ENCODE measurements around the gene SLC8A2. TPM values are rescaled to one million over a fixed set of nuclear protein-coding genes. Genes with fewer than 3 reads are reported as not detected.

Gene SLC8A2
- total RNA-seq, 3 donors from 2014 or later (not counting 1 experiment from before 2014, with no cell fraction given) = 0.20 TPM; not detected in 2

DNA sequence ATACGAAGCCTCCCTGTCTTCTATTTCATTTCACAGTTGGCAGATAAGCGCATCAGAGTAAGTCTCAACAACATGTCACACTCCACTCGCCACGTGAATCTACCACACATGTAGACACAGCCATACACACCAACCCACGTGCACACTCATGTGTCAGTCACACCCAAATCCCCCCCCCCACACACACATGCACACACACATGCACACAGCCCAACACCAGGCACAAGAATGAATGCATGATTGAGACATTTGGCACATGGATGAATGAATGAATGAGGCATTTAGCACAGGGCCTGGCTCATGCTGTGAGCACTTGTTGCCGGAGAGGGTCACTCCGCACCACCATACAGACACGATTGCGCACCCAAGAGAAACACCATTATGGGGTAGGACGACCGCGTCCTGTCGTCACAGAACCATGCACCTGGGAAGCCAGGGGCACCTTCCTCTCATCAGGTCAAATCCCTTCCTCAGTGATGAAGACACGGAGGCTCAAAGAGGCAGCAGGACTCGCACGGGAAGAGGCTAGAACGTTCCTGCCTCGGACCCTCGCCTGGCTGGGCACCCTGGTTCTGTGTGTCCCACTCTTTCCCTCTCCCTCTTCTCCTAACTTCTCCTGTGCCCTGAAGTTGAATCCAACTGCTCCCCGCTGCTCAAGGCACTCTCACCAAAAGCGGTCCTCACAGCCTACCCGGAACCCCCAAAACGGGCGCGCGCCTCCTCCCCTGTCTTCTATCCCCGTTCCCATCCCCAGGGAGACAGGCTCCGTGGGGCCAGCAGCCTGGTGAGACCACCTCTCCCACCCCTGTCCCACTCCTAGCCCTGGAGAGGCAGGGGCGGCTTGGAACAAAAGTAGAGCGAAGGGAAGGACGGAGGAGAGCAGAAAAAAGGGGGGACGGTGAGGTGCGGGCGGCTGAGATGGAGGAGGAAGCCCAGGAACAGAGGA is 53.7 kb downstream of the SLC8A2 start:
- no peaks in the 10 kb centered on the region for H3K9me3 ChIP-seq (ENCODE audit: control insufficient read depth, insufficient read depth, low read length)
- Mint-ChIP-seq H3K4me1 (peaks cover 9 to 57% of the 10 kb centered on the region in 2 donors), H3K9me3 (peaks cover 0 to 3% of the 10 kb centered on the region in 2 donors), H3K27ac (no peak overlapping the region), H3K4me3 (peak overlapping the region; percentile 64), H3K36me3 (no peaks in the 10 kb centered on the region), H3K27me3 (ENCODE audit: low read depth in 2 of 2) (peaks cover 65 to 77% of the 10 kb centered on the region in 2 donors)
- no peaks in the 10 kb centered on the region for H3K36me3 ChIP-seq (ENCODE audit: control insufficient read depth, insufficient read depth, low read length)
- ATAC-seq (peak in 1 of 3 donors; percentile 27), DNase-seq (peak in 1 of 2 donors; percentile 43)
- intact Hi-C loops (cut with micrococcal nuclease) = no loop called here
- H3K27me3 ChIP-seq (ENCODE audit: control insufficient read depth, insufficient read depth, low read length) = peaks cover 55% of the 10 kb centered on the region
- no peak overlapping the region for H3K4me3 ChIP-seq (ENCODE audit: low read length)
- TF ChIP-seq, protein P1, sequence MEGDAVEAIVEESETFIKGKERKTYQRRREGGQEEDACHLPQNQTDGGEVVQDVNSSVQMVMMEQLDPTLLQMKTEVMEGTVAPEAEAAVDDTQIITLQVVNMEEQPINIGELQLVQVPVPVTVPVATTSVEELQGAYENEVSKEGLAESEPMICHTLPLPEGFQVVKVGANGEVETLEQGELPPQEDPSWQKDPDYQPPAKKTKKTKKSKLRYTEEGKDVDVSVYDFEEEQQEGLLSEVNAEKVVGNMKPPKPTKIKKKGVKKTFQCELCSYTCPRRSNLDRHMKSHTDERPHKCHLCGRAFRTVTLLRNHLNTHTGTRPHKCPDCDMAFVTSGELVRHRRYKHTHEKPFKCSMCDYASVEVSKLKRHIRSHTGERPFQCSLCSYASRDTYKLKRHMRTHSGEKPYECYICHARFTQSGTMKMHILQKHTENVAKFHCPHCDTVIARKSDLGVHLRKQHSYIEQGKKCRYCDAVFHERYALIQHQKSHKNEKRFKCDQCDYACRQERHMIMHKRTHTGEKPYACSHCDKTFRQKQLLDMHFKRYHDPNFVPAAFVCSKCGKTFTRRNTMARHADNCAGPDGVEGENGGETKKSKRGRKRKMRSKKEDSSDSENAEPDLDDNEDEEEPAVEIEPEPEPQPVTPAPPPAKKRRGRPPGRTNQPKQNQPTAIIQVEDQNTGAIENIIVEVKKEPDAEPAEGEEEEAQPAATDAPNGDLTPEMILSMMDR (IDR thresholded peaks at IDR 0.05) = no peak
- WGBS (ENCODE audit: insufficient coverage) = 5% methylated on average over 34 of the region's 34 CpGs
- H3K27ac ChIP-seq (ENCODE audit: low read length) = no peak overlapping the region
- H3K4me1 ChIP-seq (ENCODE audit: control insufficient read depth, insufficient read depth, low read length) = peaks cover 11% of the 10 kb centered on the region

DNA sequence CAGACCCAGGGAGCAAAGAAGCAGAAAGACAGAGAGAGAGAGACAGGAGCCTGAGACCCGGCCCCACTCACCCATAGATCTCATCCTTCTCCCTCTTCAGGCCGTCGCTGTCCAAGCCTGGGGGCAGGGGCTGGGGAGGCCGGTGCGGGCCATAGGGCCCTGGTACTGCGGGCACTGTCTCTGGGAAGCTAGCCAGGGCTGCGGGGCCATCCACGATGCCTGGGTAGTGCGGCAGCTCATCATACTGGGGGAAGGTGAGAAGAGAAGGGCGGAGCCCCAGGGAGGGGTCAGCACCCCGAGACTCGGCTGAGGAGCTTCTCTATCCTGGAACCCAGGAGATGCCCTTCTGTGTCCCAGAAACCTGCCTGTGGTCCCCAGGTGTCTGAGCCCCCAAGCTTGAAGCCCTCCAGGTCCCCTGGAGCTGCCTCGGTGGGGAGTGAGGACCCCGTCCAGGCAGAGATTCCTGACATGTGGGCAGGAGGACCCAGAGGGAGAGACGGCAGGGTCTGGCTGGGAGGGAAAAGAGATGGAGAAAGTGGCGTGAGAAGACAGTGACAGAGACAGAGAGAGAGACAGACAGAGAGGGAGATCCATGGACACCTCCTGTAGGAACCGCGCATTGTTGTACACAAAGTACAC is 54.5 kb downstream of the SLC8A2 start:
- no peak for DNase-seq
- no peaks in the 10 kb centered on the region for H3K9me3 ChIP-seq (ENCODE audit: control insufficient read depth, insufficient read depth, low read length)
- TF ChIP-seq, protein P1 (IDR thresholded peaks at IDR 0.05) = no peak
- no peak for ATAC-seq
- peaks cover 57 to 69% of the 10 kb centered on the region in 2 donors for H3K27me3 Mint-ChIP-seq (ENCODE audit: low read depth in 2 of 2)
- no peak overlapping the region for H3K27ac ChIP-seq (ENCODE audit: low read length)
- H3K27me3 ChIP-seq (ENCODE audit: control insufficient read depth, insufficient read depth, low read length) = peaks cover 49% of the 10 kb centered on the region
- intact Hi-C loops (cut with micrococcal nuclease) = no loop called here
- H3K4me1 Mint-ChIP-seq = peaks cover 9 to 49% of the 10 kb centered on the region in 2 donors
- H3K4me3 ChIP-seq (ENCODE audit: low read length) = no peak overlapping the region
- 14% methylated on average over 18 of the region's 18 CpGs for WGBS (ENCODE audit: insufficient coverage)
- no peaks in the 10 kb centered on the region for H3K9me3 Mint-ChIP-seq
- no peaks in the 10 kb centered on the region for H3K36me3 Mint-ChIP-seq
- H3K4me1 ChIP-seq (ENCODE audit: control insufficient read depth, insufficient read depth, low read length) = peaks cover 11% of the 10 kb centered on the region
- peak overlapping the region; percentile 64 for H3K4me3 Mint-ChIP-seq
- no peaks in the 10 kb centered on the region for H3K36me3 ChIP-seq (ENCODE audit: control insufficient read depth, insufficient read depth, low read length)
- H3K27ac Mint-ChIP-seq = no peak overlapping the region

DNA sequence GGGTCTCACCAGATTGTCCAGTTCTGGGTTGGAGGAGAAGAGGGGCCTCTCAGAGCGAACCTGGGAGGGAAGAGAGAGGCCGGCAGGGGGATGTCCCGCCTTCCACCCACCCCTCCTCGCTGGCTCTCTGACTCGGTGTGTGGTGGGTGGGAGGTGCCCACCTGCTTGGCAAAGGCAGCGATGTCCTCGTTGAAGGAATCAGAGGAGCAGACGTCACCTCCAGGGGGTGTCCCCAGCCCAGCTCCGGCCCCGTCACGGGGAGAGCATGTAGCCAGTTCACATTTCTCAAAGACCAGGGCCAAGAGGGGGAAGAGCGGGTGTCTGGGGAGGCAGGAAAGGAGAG is 55.1 kb downstream of the SLC8A2 start:
- H3K4me1 ChIP-seq (ENCODE audit: control insufficient read depth, insufficient read depth, low read length) = peaks cover 11% of the 10 kb centered on the region
- H3K4me3 Mint-ChIP-seq = no peak overlapping the region
- H3K27me3 Mint-ChIP-seq (ENCODE audit: low read depth in 2 of 2) = peaks cover 51 to 68% of the 10 kb centered on the region in 2 donors

More for the DNA sequence above, 55.1 kb downstream of the SLC8A2 start:
- H3K27ac Mint-ChIP-seq = no peak overlapping the region
- intact Hi-C loops (cut with micrococcal nuclease) = no loop called here
- H3K36me3 Mint-ChIP-seq = no peaks in the 10 kb centered on the region
- no peak for ATAC-seq
- no peak overlapping the region for H3K4me3 ChIP-seq (ENCODE audit: low read length)
- no peaks in the 10 kb centered on the region for H3K36me3 ChIP-seq (ENCODE audit: control insufficient read depth, insufficient read depth, low read length)
- 39% methylated on average over 12 of the region's 12 CpGs for WGBS (ENCODE audit: insufficient coverage)
- H3K9me3 ChIP-seq (ENCODE audit: control insufficient read depth, insufficient read depth, low read length) = no peaks in the 10 kb centered on the region
- no peak overlapping the region for H3K27ac ChIP-seq (ENCODE audit: low read length)
- TF ChIP-seq, protein P1 (IDR thresholded peaks at IDR 0.05) = no peak
- peaks cover 9 to 45% of the 10 kb centered on the region in 2 donors for H3K4me1 Mint-ChIP-seq
- H3K27me3 ChIP-seq (ENCODE audit: control insufficient read depth, insufficient read depth, low read length) = peaks cover 47% of the 10 kb centered on the region
- no peak for DNase-seq
- H3K9me3 Mint-ChIP-seq = no peaks in the 10 kb centered on the region
